Left forelimb (tissue), 1 donor: ENCODE measurements around the gene FAM76B.
"Not testable (repeated sequence)": the region's sequence is repeated elsewhere in the genome, so short reads cannot be mapped to it uniquely, and the experiment has no call there.

Experiments used
- DNase-seq: peaks from one replicate; pipeline ENCODE4 v3.0.0-alpha.2; 2018; ENCODE audit warnings: low spot score

Gene FAM76B

GRCh38 chr11:95789506-95790122, at the start of gene FAM76B:
Gene FAM76B (minus strand): TSS chr11:95789782. CDS start chr11:95789478, 304 bp downstream.
- peak; percentile 99 for DNase-seq

GRCh38 chr11:95835768-95836488, 46.3 kb upstream of the FAM76B start:
- DNase-seq, result no peak

GRCh38 chr11:95835351-95835750, 45.8 kb upstream of the FAM76B start:
- DNase-seq, result no peak

- no peak for DNase-seq
Observed at GRCh38 chr11:95833378-95833777, 43.8 kb upstream of the FAM76B start.

- no peak for DNase-seq
Observed at GRCh38 chr11:95832763-95833162, 43.2 kb upstream of the FAM76B start.

GRCh38 chr11:95831198-95831883, 41.8 kb upstream of the FAM76B start:
- no peak for DNase-seq

GRCh38 chr11:95829580-95830259, 40.1 kb upstream of the FAM76B start:
- no peak for DNase-seq

GRCh38 chr11:95827696-95828095, 38.1 kb upstream of the FAM76B start:
- no peak for DNase-seq

GRCh38 chr11:95821640-95822039, 32.1 kb upstream of the FAM76B start:
- DNase-seq, result no peak

- DNase-seq, result no peak
Observed at GRCh38 chr11:95816037-95816436, 26.5 kb upstream of the FAM76B start.

- not testable (repeated sequence) for DNase-seq
Observed at GRCh38 chr11:95811052-95811451, 21.5 kb upstream of the FAM76B start.

GRCh38 chr11:95806464-95806863, 16.9 kb upstream of the FAM76B start:
- not testable (repeated sequence) for DNase-seq

GRCh38 chr11:95805869-95806268, 16.3 kb upstream of the FAM76B start:
- DNase-seq, result no peak

- DNase-seq, result no peak
Observed at GRCh38 chr11:95803973-95804372, 14.4 kb upstream of the FAM76B start.

- no peak for DNase-seq
Observed at GRCh38 chr11:95802806-95803205, 13.2 kb upstream of the FAM76B start.

- DNase-seq, result no peak
Observed at GRCh38 chr11:95800438-95800837, 10.9 kb upstream of the FAM76B start.

- DNase-seq, result no peak
Observed at GRCh38 chr11:95799546-95799945, 10.0 kb upstream of the FAM76B start.

- DNase-seq, result no peak
Observed at GRCh38 chr11:95796501-95796900, 6.9 kb upstream of the FAM76B start.

- DNase-seq, result no peak
Observed at GRCh38 chr11:95795627-95796295, 6.2 kb upstream of the FAM76B start.

GRCh38 chr11:95794086-95794485, 4.5 kb upstream of the FAM76B start:
- DNase-seq, result no peak

GRCh38 chr11:95793116-95793515, 3.5 kb upstream of the FAM76B start:
- no peak for DNase-seq

GRCh38 chr11:95792700-95793099, 3.1 kb upstream of the FAM76B start:
- no peak for DNase-seq
